GM12878 (cell line): ENCODE measurements around the gene IGFBP1. TPM values are rescaled to one million over a fixed set of nuclear protein-coding genes. Genes with fewer than 3 reads are reported as not detected.

Experiments
- CBX3 ChIP-seq: fragments of 200-600 bp; sonication (generic); IDR thresholded peaks from 2 replicates; pipeline ENCODE4 v1.6.1; 2016; ENCODE audit warnings: low read depth, borderline replicate concordance
- ESRRA ChIP-seq: IDR thresholded peaks from 2 replicates; pipeline ENCODE4 v1.6.1; 2012; ENCODE audit warnings: mild to moderate bottlenecking, low read length, improper control_type of control experiment
- FOXM1 ChIP-seq: IDR thresholded peaks from 2 replicates; pipeline ENCODE4 v1.6.1; 2012; ENCODE audit warnings: low read depth, mild to moderate bottlenecking, inconsistent platforms, low read length, moderate library complexity
- GABPA ChIP-seq: IDR thresholded peaks from 2 replicates; pipeline ENCODE4 v1.6.1; 2014; ENCODE audit warnings: antibody characterized with exemption, low read depth, mild to moderate bottlenecking, inconsistent platforms
- HCFC1 ChIP-seq: fragments of 150-350 bp; IDR thresholded peaks from 2 replicates; pipeline ENCODE4 v1.6.1; 2014; ENCODE audit warnings: low read length
- KAT2A ChIP-seq: conservative IDR thresholded peaks from 2 replicates; pipeline ENCODE4 v1.6.1; 2011; ENCODE audit warnings: low read depth, low read length; ENCODE audit not compliant: control insufficient read depth
- NFIC ChIP-seq: IDR thresholded peaks from 2 replicates; pipeline ENCODE4 v1.6.1; 2012; ENCODE audit warnings: low read depth, mild to moderate bottlenecking, inconsistent platforms, low read length, moderate library complexity
- POLR2AphosphoS2 ChIP-seq: IDR thresholded peaks from 2 replicates; pipeline ENCODE4 v1.6.1; 2011; ENCODE audit warnings: low read depth, mild to moderate bottlenecking, low read length, improper control_type of control experiment, moderate library complexity
- POU2F2 ChIP-seq: IDR thresholded peaks from 3 replicates; pipeline ENCODE4 v1.6.1; 2011; ENCODE audit warnings: low read depth, mild to moderate bottlenecking, low read length, borderline replicate concordance
- SREBF1 ChIP-seq: IDR thresholded peaks from 2 replicates; pipeline ENCODE4 v1.6.1; 2012; ENCODE audit warnings: mild to moderate bottlenecking, low read length
- ZNF384 ChIP-seq: IDR thresholded peaks from 2 replicates; pipeline ENCODE4 v1.6.1; 2012; ENCODE audit warnings: low read depth, mild to moderate bottlenecking, low read length, improper control_type of control experiment, borderline replicate concordance
- polyA plus RNA-seq, 11 experiments: library from polyadenylated mRNA; depleted of rRNA in 4 of 11; unstranded in 6 of 11; stranded (reverse) in 5 of 11; fragments of >200 nt; fragmentation: Nextera tagmentation in 4 of 11; fragmentation: Illumina TruSeq in 1 of 11; extraction: Ambion mirVana in 4 of 11; extraction: Trizol in 1 of 11; gene quantifications; 1 replicate in 1 of 11; 2 replicates in 10 of 11; pipeline versions ENCODE4 v1.2.1 to v1.2.3, GENCODE V29; 2011 to 2016; ENCODE audit warnings: inconsistent platforms in 2 of 11, missing spikeins in 2 of 11, low read depth in 1 of 11
- total RNA-seq, 4 experiments: library from RNA; depleted of rRNA in 3 of 4; stranded (reverse); fragments of >200 nt in 3 of 4; fragmentation: Illumina TruSeq in 1 of 4; extraction: Trizol in 1 of 4; gene quantifications; 2 replicates each; pipeline versions ENCODE4 v1.2.1 to v1.2.3, GENCODE V29; 2013 to 2021
- TF ChIP-seq, protein P1 (sequence below): IDR thresholded peaks from 2 replicates; pipeline ENCODE4 v1.6.1; 2011; ENCODE audit warnings: low read depth, low read length, improper control_type of control experiment, borderline replicate concordance
- TF ChIP-seq, protein P2 (sequence below): fragments of 450-650 bp; IDR thresholded peaks from 2 replicates; pipeline ENCODE4 v1.6.1; 2017; ENCODE audit warnings: antibody characterized with exemption, mild to moderate bottlenecking, moderate library complexity

IGFBP1 gene
- total and polyA plus RNA-seq, 10 of the 15 experiments (the other 5 are each of a cell fraction or from before 2014, with no cell fraction given) = 0.13 TPM; not detected in 9

GRCh38 chr7:45902820-45903219, 14.5 kb downstream of the IGFBP1 start (continued):
- TF ChIP-seq GABPA = no peak
- no peak for TF ChIP-seq CBX3
- no peak for TF ChIP-seq SREBF1
- TF ChIP-seq, protein P1, sequence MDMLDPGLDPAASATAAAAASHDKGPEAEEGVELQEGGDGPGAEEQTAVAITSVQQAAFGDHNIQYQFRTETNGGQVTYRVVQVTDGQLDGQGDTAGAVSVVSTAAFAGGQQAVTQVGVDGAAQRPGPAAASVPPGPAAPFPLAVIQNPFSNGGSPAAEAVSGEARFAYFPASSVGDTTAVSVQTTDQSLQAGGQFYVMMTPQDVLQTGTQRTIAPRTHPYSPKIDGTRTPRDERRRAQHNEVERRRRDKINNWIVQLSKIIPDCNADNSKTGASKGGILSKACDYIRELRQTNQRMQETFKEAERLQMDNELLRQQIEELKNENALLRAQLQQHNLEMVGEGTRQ = no peak
- TF ChIP-seq HCFC1 = no peak
- no peak for TF ChIP-seq FOXM1
- no peak for TF ChIP-seq NFIC
- no peak for TF ChIP-seq ESRRA
- no peak for TF ChIP-seq POLR2AphosphoS2
- TF ChIP-seq ZNF384 = no peak
- TF ChIP-seq, protein P2, sequence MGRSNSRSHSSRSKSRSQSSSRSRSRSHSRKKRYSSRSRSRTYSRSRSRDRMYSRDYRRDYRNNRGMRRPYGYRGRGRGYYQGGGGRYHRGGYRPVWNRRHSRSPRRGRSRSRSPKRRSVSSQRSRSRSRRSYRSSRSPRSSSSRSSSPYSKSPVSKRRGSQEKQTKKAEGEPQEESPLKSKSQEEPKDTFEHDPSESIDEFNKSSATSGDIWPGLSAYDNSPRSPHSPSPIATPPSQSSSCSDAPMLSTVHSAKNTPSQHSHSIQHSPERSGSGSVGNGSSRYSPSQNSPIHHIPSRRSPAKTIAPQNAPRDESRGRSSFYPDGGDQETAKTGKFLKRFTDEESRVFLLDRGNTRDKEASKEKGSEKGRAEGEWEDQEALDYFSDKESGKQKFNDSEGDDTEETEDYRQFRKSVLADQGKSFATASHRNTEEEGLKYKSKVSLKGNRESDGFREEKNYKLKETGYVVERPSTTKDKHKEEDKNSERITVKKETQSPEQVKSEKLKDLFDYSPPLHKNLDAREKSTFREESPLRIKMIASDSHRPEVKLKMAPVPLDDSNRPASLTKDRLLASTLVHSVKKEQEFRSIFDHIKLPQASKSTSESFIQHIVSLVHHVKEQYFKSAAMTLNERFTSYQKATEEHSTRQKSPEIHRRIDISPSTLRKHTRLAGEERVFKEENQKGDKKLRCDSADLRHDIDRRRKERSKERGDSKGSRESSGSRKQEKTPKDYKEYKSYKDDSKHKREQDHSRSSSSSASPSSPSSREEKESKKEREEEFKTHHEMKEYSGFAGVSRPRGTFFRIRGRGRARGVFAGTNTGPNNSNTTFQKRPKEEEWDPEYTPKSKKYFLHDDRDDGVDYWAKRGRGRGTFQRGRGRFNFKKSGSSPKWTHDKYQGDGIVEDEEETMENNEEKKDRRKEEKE = no peak
- no peak for TF ChIP-seq KAT2A
- TF ChIP-seq POU2F2 = no peak
- TF ChIP-seq, all 136 proteins: peak for 0
